SKM-1 treated with dmso at 0.1 percent for 144 hours (cell line): ENCODE measurements around the gene MYH9.
"Not testable (repeated sequence)": the region's sequence is repeated elsewhere in the genome, so short reads cannot be mapped to it uniquely, and the experiment has no call there.

Source experiments
- DNase-seq: peaks from one replicate; lab custom pipeline; 2025; ENCODE audit not compliant: unreplicated experiment; lab: John Stamatoyannopoulos, UW

MYH9 gene

DNA sequence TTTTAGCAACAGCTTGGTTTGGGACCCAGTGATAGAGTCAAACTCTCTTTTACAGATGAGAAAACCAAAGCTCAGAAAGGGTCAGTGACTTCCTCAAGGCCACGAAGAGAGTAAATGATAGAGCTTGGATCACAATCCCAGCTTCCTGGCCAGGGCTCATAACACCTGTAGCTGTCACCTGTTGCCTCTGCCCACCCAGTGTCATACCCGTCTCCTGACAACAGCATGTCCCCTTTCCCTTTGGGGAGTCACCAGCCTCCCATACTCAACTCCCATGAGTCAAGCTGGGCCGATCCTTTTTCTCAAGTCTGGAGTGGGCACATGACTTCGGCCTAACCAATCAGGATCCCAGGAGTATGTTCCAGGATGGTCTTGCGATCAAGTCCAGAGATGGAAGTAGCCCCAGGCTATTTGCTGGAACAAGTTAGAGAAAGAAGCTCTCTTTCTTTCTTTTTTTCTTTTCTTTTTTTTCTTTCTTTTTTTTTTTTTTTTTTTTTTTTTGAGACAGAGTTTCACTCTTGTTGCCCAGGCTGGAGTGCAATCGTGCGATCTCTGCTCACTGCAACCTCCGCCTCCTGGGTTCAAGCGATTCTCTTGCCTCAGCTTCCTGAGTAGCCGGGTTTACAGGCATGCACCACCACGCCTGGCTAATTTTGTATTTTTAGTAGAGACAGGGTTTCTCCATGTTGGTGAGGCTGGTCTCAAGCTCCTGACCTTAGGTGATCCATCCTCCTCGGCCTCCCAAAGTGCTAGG is 27.8 kb upstream of the MYH9 start:
- no peak for DNase-seq

- DNase-seq = no peak
Measured at GRCh38 chr22:36413022-36413775, 25.4 kb upstream of the MYH9 start.

GRCh38 chr22:36411589-36412258 is 24.0 kb upstream of the MYH9 start:
- no peak for DNase-seq

DNA sequence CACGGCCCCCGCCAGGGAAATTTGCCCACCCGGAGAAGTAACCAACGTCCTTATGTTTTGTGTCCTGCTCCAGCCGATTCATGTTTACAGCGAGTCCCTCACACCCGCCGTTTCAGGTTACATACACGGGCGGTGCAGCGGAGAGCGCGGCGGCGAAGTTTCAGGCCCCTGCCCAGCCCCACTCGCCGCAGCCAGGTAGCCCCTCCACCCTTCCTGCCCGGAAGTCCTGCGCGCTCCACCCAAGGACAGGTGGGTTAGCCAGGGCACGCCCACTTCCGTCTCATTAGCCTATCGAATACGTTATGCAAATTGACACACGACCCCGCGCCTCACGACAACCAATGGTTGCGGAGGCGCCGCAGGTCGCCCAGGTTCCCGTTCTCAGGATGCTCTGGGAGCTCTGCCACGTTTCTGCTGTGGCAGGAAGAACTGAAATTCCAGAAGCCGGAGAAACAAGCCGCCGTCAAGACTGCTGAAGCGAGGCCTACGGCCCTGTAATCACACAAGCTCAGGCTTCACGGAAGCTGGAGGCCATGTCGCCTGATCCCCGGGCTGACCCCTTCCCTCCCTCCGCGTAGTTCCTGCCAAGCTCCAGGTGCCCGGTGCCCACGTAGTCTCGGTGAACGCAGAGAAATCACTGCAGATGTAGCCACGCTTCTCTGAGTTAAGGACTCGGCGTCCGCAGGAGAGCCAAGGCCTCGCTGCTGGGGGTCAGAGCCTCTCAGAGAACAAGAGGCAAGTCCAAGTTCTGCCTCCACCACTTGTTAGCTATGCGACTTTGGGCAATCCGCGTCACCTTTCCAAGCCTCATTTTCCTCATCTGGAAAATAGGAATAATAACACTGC is 22.4 kb upstream of the MYH9 start:
- DNase-seq = no peak

GRCh38 chr22:36409554-36409910 is 21.8 kb upstream of the MYH9 start:
- not testable (repeated sequence) for DNase-seq

- DNase-seq = no peak
Measured at GRCh38 chr22:36409056-36409455, 21.3 kb upstream of the MYH9 start.

DNA sequence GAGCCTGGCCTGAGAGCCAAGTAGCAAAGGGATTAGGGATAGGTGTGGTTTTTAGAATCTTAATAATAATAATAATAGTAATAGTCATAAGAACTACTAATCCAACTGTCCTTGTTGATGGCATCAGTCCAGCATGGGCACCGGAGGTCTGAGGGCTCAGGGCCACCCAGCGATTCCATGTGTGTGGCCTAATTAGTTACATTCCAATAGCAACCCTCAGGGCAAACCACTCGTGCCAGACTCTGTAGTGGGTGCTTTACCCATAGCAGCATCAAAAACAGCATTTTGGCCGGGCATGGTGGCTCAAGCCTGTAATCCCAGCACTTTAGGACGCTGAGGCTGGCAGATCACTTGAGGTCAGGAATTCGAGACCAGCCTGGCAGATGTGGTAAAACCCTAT is 19.0 kb upstream of the MYH9 start:
- no peak for DNase-seq

DNA sequence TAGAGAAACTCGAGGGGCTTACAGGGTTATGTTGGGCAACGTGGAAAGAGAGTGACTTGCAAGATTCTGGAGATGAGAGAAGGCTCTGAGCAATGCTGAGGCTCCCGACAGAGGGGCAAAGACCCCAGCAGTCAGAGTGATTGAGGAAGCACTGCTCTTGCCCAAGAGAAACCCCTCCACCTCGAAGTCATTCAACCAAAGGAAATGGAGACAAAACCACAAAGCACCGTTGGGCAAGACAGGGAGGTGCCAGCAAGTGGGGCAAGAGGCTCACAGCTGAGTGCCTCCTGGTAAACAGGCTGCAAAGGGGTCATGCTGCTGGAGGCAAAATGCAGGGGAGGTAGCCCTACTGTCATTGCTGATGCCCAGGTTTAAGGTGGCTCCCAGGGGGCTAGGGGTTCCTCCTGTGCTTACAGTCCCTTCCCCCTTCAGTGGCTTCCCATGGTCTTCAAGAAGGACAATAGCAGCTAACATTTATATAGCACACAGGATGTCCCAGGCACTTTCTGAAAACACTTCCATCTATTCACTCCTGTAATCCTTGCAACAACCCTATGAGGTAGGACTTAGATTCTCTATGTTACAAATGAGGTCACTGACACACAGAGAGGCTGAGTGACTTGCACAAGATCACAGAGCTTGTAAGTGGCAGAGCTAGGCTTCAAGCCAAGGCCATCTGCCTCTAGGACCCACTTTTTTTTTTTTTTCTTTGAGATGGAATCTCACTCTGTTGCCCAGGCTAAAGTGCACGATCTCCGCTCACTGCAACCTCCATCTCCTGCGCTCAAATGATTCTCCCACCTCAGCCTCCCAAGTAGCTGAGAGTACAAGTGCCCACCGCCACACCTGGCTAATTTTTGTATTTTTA is 18.1 kb upstream of the MYH9 start:
- DNase-seq = peak; percentile 96

- DNase-seq = peak; percentile 89
Measured at GRCh38 chr22:36405221-36405661, 17.5 kb upstream of the MYH9 start.

GRCh38 chr22:36404446-36404845 is 16.7 kb upstream of the MYH9 start:
- no peak for DNase-seq

- DNase-seq = peak; percentile 46
Measured at GRCh38 chr22:36399472-36399778, 11.7 kb upstream of the MYH9 start.

- no peak for DNase-seq
Measured at GRCh38 chr22:36398601-36399471, 11.1 kb upstream of the MYH9 start.

- no peak for DNase-seq
Measured at GRCh38 chr22:36397131-36398093, 9.6 kb upstream of the MYH9 start.

DNA sequence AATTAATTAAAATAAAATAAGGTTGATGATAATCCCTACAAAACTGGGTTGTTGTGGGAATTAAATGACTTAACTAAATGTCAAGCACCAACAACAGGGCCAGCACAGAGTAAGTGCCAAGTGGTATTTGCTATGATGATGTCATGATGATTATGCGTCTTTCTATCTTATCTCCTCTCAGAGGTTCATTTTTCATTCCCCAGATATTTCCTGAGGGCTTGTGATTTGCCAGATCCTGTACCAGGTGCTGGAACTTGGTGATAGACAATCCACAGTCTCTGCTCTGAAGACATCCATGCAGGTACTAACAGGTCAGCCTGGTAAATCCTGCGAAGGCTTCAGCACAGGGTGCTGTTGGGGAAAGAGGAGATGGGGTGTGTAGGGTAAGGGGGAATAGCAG is 8.1 kb upstream of the MYH9 start:
- no peak for DNase-seq

DNA sequence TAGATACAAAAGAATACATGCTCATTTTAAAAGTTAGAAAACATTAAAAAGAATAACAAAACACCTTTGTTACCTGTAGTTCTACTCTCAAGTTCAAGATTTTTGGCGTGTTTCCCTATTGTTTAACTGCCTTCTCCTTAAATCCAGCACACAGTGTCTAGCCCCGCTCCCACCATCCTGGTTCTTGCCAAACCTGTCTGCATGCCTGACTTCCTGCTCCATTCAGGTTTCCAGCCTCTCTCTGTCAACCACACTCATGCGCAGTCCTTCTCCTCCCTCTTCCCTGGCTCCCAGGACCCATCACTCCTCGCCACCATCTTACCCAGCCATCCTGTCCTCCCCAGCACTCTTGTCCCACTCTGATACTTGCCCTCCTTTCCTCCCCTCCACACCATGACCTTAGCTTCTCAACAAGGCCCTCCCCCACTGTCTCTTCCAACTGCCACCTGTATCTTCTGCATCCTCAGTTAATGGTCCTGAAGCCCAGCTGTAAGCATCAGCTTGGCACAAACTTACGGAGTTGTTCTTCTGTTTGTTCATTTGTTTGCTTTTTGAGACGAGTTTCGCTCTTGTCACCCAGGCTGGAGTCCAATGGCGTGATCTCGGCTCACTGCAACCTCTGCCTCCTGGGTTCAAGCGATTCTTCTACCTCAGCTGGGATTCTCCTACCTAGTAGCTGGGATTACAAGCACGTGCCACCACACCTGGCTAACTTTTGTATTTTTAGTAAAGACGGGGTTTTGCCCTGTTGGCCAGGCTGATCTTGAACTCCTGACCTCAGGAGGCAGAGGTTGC is 7.5 kb upstream of the MYH9 start:
- DNase-seq = no peak

DNA sequence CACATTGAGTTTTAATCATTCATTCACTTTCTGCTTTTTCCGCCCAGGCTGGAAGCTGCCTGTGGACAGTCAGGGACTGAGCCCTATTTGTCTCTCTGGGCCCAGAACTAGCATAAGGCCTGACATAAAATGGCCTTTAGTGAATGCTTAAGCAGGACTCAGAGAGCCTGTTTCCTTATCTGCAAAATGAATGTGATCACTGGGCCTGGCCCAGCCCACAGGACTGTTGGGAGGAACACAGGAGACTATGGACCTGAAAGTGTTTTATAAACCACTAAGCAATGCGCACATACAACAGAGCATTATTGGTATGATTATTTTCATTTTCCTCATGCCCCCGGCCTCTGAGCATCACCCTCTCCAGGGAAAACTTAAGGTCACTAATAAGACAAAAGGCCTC is 3.9 kb upstream of the MYH9 start:
- no peak for DNase-seq

DNA sequence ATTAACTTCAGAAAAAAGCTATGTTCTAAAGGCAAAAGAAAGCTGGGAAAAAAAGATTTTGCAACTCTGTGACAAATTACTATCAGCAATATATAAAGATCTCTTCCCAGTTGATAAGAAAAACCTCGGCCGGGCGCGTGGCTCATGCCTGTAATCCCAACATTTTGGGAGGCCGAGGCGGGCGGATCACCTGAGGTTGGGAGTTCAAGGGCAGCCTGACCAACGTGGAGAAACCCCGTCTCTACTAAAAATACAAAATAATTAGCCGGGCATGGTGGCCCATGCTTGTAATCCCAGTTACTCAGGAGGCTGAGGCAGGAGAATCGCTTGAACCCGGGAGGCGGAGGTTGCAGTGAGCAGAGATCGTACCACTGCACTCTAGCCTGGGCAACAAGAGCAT is 1.4 kb upstream of the MYH9 start:
- DNase-seq = not testable (repeated sequence)

GRCh38 chr22:36387709-36387958 is 133 bp downstream of the MYH9 start:
- DNase-seq = no peak
